ENCODE measurements around the gene ZNF202.

DNA sequence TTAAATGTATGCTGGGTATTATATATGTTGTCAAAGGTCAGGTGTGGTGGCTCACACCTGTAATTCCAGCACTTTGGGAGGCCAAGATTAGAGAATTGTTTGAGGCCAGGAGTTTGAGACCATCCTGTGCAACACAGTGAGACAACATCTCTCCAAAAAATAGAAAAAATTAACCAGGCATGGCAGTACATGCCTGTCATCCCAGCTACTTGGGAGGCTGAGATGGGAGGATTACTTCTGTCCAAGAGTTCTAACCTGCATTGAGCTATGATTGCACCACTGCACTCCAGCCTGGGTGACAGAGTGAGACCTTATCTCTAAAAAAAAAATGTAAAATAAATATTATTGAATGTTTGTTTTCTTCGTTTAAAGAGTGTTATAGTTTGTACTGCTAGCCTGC, 24.1 kb upstream of the ZNF202 start:
- TF ChIP-seq, protein P1, sequence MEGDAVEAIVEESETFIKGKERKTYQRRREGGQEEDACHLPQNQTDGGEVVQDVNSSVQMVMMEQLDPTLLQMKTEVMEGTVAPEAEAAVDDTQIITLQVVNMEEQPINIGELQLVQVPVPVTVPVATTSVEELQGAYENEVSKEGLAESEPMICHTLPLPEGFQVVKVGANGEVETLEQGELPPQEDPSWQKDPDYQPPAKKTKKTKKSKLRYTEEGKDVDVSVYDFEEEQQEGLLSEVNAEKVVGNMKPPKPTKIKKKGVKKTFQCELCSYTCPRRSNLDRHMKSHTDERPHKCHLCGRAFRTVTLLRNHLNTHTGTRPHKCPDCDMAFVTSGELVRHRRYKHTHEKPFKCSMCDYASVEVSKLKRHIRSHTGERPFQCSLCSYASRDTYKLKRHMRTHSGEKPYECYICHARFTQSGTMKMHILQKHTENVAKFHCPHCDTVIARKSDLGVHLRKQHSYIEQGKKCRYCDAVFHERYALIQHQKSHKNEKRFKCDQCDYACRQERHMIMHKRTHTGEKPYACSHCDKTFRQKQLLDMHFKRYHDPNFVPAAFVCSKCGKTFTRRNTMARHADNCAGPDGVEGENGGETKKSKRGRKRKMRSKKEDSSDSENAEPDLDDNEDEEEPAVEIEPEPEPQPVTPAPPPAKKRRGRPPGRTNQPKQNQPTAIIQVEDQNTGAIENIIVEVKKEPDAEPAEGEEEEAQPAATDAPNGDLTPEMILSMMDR (IDR thresholded peaks at IDR 0.05) = no peak
- no peak for TF ChIP-seq EP300 (IDR thresholded peaks at IDR 0.05)
- no peak for TF ChIP-seq POLR2A (IDR thresholded peaks at IDR 0.05)
